Measurements from ENCODE around the gene CHST1. TPM values are rescaled to one million over a fixed set of nuclear protein-coding genes. Genes with fewer than 3 reads are reported as not detected.

CHST1 gene
- total and polyA plus RNA-seq, 3 donors from 2014 or later = 6.2 to 17.1 (median 10.6) TPM

GRCh38 chr11:45615182-45615792 is 50.1 kb downstream of the CHST1 start:
- no peak for DNase-seq
- Histone ChIP-seq H3K4me1 (no peaks in the 10 kb centered on the region), H3K27me3 (no peaks in the 10 kb centered on the region), H3K27ac (no peak overlapping the region), H3K9me3 (no peaks in the 10 kb centered on the region), H3K36me3 (ENCODE audit: low read depth, missing control alignments) (no peaks in the 10 kb centered on the region), H3K4me3 (no peak overlapping the region)
- TF ChIP-seq CTCF (IDR thresholded peaks at IDR 0.05) (no peak), POLR2A (IDR thresholded peaks at IDR 0.05) (no peak)
- intact Hi-C loops (cut with DNase I; ENCODE audit: low total_unique reads) = no loop called here
- 86 to 98% methylated on average over 4 of the region's 4 CpGs for WGBS, 2 donors

GRCh38 chr11:45614196-45614828 is 51.1 kb downstream of the CHST1 start:
- Histone ChIP-seq H3K4me1 (no peaks in the 10 kb centered on the region), H3K36me3 (ENCODE audit: low read depth, missing control alignments) (no peaks in the 10 kb centered on the region), H3K27me3 (no peaks in the 10 kb centered on the region), H3K9me3 (no peaks in the 10 kb centered on the region), H3K4me3 (no peak overlapping the region), H3K27ac (no peak overlapping the region)
- 69 to 89% methylated on average over 6 of the region's 6 CpGs for WGBS, 2 donors
- TF ChIP-seq POLR2A (IDR thresholded peaks at IDR 0.05) (no peak), CTCF (IDR thresholded peaks at IDR 0.05) (no peak)
- intact Hi-C loops (cut with DNase I; ENCODE audit: low total_unique reads) = no loop called here
- DNase-seq = no peak

- TF ChIP-seq POLR2A (IDR thresholded peaks at IDR 0.05) = no peak
- TF ChIP-seq CTCF (IDR thresholded peaks at IDR 0.05) = no peak
- H3K27ac ChIP-seq = no peak overlapping the region
- WGBS, 2 donors = 66 to 79% methylated on average over 3 of the region's 3 CpGs
- no peaks in the 10 kb centered on the region for H3K36me3 ChIP-seq (ENCODE audit: low read depth, missing control alignments)
- H3K4me1 ChIP-seq = no peaks in the 10 kb centered on the region
- H3K4me3 ChIP-seq = no peak overlapping the region
- H3K9me3 ChIP-seq = no peaks in the 10 kb centered on the region
- H3K27me3 ChIP-seq = no peaks in the 10 kb centered on the region
- intact Hi-C loops (cut with DNase I; ENCODE audit: low total_unique reads) = no loop called here
- DNase-seq = no peak
These were observed 54.8 kb downstream of the CHST1 start for GRCh38 chr11:45610627-45611026.

- intact Hi-C loops (cut with DNase I; ENCODE audit: low total_unique reads) = no loop called here
- Histone ChIP-seq H3K4me3 (no peak overlapping the region), H3K9me3 (no peaks in the 10 kb centered on the region), H3K36me3 (ENCODE audit: low read depth, missing control alignments) (no peaks in the 10 kb centered on the region), H3K27me3 (no peaks in the 10 kb centered on the region), H3K27ac (no peak overlapping the region), H3K4me1 (no peaks in the 10 kb centered on the region)
- WGBS, 2 donors = 0 to 42% methylated on average over 1 to 2 of the region's 2 CpGs
- no peak for DNase-seq
- no peak for TF ChIP-seq CTCF (IDR thresholded peaks at IDR 0.05)
- TF ChIP-seq POLR2A (IDR thresholded peaks at IDR 0.05) = no peak
These were observed 55.5 kb downstream of the CHST1 start for GRCh38 chr11:45609902-45610301.

DNA sequence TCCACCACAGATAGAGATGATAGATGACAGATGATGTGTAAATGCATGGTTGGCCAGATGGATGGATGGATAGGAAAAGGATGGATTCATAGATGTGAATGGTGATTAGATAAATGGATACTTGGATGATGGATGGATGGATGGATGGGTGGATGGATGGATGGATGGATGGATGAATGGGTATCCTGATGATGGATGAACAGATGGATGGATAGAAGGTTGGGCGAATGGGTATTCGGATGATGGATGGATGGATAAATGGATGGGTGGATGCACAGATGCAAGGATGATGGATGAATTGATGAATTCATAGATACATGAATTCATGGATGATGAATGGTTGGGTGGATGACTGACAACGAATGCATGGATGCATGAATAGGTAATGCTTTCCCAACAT is 56.1 kb downstream of the CHST1 start:
- Histone ChIP-seq H3K9me3 (no peaks in the 10 kb centered on the region), H3K4me1 (no peaks in the 10 kb centered on the region), H3K36me3 (ENCODE audit: low read depth, missing control alignments) (no peaks in the 10 kb centered on the region), H3K4me3 (no peak overlapping the region), H3K27me3 (no peaks in the 10 kb centered on the region), H3K27ac (no peak overlapping the region)
- no peak for DNase-seq
- intact Hi-C loops (cut with DNase I; ENCODE audit: low total_unique reads) = no loop called here
- 91 to 93% methylated on average over 3 of the region's 3 CpGs for WGBS, 2 donors
- TF ChIP-seq CTCF (IDR thresholded peaks at IDR 0.05) (no peak), POLR2A (IDR thresholded peaks at IDR 0.05) (no peak)

Data from testis (tissue), 3 donors.